ENCODE measurements around the gene SLC34A3.
"Not testable (repeated sequence)": the region's sequence is repeated elsewhere in the genome, so short reads cannot be mapped to it uniquely, and the experiment has no call there.

SLC34A3 gene

DNA sequence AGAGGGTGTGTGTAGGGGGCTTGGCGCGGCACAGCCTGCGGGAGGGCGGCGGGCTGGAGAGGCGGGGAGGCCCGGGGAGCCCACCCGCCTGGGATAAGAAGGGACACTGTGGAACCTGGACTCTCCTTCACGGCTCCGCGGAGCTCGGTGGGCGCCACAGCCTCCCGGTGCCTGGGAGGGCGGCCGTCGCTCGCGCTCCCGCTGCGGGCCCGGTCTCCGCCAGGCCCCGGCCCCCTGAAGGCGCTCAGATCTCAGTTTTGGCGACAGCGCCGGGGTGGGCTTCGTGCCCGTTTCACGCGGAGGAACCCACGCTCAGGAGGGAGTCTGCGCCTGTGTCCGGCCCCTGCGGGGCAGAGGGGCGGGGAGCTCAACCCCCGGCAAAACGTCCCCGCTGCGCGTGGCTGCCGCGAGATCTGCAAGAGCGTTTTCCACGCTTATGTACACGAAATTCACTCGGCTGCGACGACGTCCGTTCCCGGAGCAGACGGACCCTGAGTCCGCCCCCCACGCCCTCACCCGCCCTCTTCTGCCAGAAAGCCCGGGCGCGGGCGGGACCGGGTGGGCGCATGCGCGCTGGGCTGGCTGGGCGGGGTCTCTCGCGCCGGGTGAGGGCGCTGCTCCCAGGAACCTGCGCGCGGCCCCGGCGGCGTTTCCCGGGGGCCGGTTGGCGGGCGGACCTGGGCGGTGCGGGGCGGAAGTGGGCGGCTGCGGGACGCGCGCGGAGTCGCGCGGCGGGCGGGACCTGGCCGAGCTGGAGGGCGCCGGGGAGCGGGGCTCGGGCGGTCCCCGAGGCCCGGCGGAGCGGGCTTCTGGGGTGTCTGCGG, 24.1 kb downstream of the SLC34A3 start, which contains the start of gene NELFB:
TSS of gene NELFB (plus strand) at position 704 of the 824 bp plus-strand sequence.
- Mint-ChIP-seq H3K4me3 (peak within 1 kb of the TSS; percentile 82), H3K4me1 (peaks cover 18 to 32% of the 10 kb centered on the region in 2 donors), H3K27me3 (no peaks in the 10 kb centered on the region), H3K27ac (peak within 1 kb of the TSS; percentile 84), H3K36me3 (peaks cover 0 to 8% of the 10 kb centered on the region in 2 donors), H3K9me3 (no peaks in the 10 kb centered on the region)
- DNase-seq, result peak; percentile 92
- ATAC-seq (replicated peaks), result peak; percentile 87 to 94

GRCh38 chr9:137255448-137256114, 24.9 kb downstream of the SLC34A3 start:
- peak; percentile 54 to 62 for ATAC-seq (replicated peaks)

GRCh38 chr9:137256362-137256761, 25.7 kb downstream of the SLC34A3 start:
- ATAC-seq (replicated peaks), result no peak
- H3K4me1 Mint-ChIP-seq, result peaks cover 18 to 28% of the 10 kb centered on the region in 2 donors
- no peaks in the 10 kb centered on the region for H3K9me3 Mint-ChIP-seq
- DNase-seq, result no peak
- peak overlapping the region; percentile 42 for H3K27ac Mint-ChIP-seq
- peaks cover under 1 to 8% of the 10 kb centered on the region in 2 donors for H3K36me3 Mint-ChIP-seq
- no peaks in the 10 kb centered on the region for H3K27me3 Mint-ChIP-seq
- peak overlapping the region; percentile 81 to 82 for H3K4me3 Mint-ChIP-seq

More at GRCh38 chr9:137255448-137256114, 24.9 kb downstream of the SLC34A3 start:
- Mint-ChIP-seq H3K4me1 (peaks cover 18 to 32% of the 10 kb centered on the region in 2 donors), H3K4me3 (peak overlapping the region; percentile 81 to 82), H3K36me3 (peaks cover 0 to 8% of the 10 kb centered on the region in 2 donors), H3K27ac (peak overlapping the region; percentile 77), H3K27me3 (no peaks in the 10 kb centered on the region), H3K9me3 (no peaks in the 10 kb centered on the region)
- DNase-seq, result no peak

GRCh38 chr9:137256856-137257255, 26.2 kb downstream of the SLC34A3 start:
- Mint-ChIP-seq H3K9me3 (no peaks in the 10 kb centered on the region), H3K27me3 (no peaks in the 10 kb centered on the region), H3K36me3 (peaks cover 5 to 12% of the 10 kb centered on the region in 2 donors), H3K4me3 (peak overlapping the region; percentile 29 to 48), H3K27ac (no peak overlapping the region), H3K4me1 (peaks cover 21 to 33% of the 10 kb centered on the region in 2 donors)
- ATAC-seq (replicated peaks) (no peak), DNase-seq (no peak)

GRCh38 chr9:137262173-137262908, 31.6 kb downstream of the SLC34A3 start:
- Mint-ChIP-seq H3K4me1 (peaks cover 3 to 15% of the 10 kb centered on the region in 2 donors), H3K36me3 (peaks cover 18 to 26% of the 10 kb centered on the region in 2 donors)
- not testable (repeated sequence) for H3K27me3 Mint-ChIP-seq; ATAC-seq (replicated peaks); H3K9me3 Mint-ChIP-seq; H3K4me3 Mint-ChIP-seq; DNase-seq; H3K27ac Mint-ChIP-seq

- Mint-ChIP-seq H3K27ac (no peak overlapping the region), H3K9me3 (no peaks in the 10 kb centered on the region), H3K27me3 (no peaks in the 10 kb centered on the region), H3K4me1 (peaks cover 6 to 20% of the 10 kb centered on the region in 2 donors), H3K36me3 (peaks cover 24 to 32% of the 10 kb centered on the region in 2 donors), H3K4me3 (no peak overlapping the region)
- no peak for DNase-seq
- no peak for ATAC-seq (replicated peaks)
Observed at GRCh38 chr9:137262909-137263285, 32.2 kb downstream of the SLC34A3 start.

DNA sequence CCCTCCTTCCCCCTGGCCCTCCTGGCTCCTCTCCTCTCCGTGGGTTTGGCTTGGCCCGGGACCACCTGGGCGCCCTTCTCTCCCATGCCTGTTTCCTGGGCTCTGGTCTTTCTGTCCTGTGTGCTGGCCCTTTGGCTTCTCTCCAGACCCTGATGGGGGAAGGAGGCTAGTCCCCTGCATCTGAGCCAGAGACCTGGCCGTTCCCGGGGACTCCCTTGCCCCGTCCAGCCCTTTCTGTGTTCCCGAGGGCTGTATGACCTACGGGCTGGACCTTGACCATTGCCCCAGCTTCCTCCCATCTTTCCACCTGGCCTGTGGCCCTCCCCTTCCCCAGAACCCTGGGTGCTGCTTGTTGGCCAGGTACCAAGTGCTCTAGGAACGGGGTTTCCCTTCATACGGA, 32.8 kb downstream of the SLC34A3 start:
- Mint-ChIP-seq H3K4me1 (peaks cover 11 to 26% of the 10 kb centered on the region in 2 donors), H3K36me3 (peaks cover 30 to 38% of the 10 kb centered on the region in 2 donors), H3K27me3 (no peaks in the 10 kb centered on the region), H3K4me3 (no peak overlapping the region), H3K27ac (peak overlapping the region; percentile 43), H3K9me3 (no peaks in the 10 kb centered on the region)
- no peak for DNase-seq
- ATAC-seq (replicated peaks), result no peak

DNA sequence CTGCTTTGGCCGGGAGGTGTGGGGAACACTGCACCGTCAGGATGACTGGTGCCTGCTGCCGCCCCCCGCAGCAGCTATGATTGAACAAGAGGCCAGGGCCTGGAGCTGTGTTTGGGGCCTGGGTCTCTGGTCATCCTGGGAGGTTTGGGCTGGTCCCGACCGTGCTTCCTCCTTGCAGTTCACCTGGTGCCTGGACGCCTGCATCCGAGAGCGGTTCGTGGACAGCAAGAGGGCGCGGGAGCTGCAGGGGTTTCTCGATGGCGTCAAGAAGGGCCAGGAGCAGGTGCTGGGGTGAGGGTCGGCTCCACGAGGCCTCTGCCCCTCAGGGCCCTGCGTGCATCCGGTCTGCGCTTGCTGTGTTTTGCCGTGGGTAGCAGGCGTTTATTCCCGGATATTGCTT, 33.4 kb downstream of the SLC34A3 start:
- ATAC-seq (replicated peaks) (no peak), DNase-seq (no peak)
- Mint-ChIP-seq H3K36me3 (peaks cover 34 to 43% of the 10 kb centered on the region in 2 donors), H3K9me3 (no peaks in the 10 kb centered on the region), H3K4me1 (peaks cover 15 to 31% of the 10 kb centered on the region in 2 donors), H3K4me3 (no peak overlapping the region), H3K27ac (no peak overlapping the region), H3K27me3 (no peaks in the 10 kb centered on the region)

- Mint-ChIP-seq H3K36me3 (peaks cover 43 to 53% of the 10 kb centered on the region in 2 donors), H3K27me3 (no peaks in the 10 kb centered on the region), H3K4me1 (peaks cover 21 to 38% of the 10 kb centered on the region in 2 donors), H3K9me3 (no peaks in the 10 kb centered on the region), H3K4me3 (no peak overlapping the region), H3K27ac (peak overlapping the region; percentile 59)
- DNase-seq, result no peak
- no peak for ATAC-seq (replicated peaks)
Observed at GRCh38 chr9:137265496-137266161, 34.9 kb downstream of the SLC34A3 start.

- no peak for DNase-seq
- no peak overlapping the region for H3K4me3 Mint-ChIP-seq
- H3K9me3 Mint-ChIP-seq, result no peaks in the 10 kb centered on the region
- no peak overlapping the region for H3K27ac Mint-ChIP-seq
- peaks cover 21 to 41% of the 10 kb centered on the region in 2 donors for H3K4me1 Mint-ChIP-seq
- no peak for ATAC-seq (replicated peaks)
- H3K27me3 Mint-ChIP-seq, result no peaks in the 10 kb centered on the region
- H3K36me3 Mint-ChIP-seq, result peaks cover 46 to 57% of the 10 kb centered on the region in 2 donors
Observed at GRCh38 chr9:137266162-137266527, 35.4 kb downstream of the SLC34A3 start.

DNA sequence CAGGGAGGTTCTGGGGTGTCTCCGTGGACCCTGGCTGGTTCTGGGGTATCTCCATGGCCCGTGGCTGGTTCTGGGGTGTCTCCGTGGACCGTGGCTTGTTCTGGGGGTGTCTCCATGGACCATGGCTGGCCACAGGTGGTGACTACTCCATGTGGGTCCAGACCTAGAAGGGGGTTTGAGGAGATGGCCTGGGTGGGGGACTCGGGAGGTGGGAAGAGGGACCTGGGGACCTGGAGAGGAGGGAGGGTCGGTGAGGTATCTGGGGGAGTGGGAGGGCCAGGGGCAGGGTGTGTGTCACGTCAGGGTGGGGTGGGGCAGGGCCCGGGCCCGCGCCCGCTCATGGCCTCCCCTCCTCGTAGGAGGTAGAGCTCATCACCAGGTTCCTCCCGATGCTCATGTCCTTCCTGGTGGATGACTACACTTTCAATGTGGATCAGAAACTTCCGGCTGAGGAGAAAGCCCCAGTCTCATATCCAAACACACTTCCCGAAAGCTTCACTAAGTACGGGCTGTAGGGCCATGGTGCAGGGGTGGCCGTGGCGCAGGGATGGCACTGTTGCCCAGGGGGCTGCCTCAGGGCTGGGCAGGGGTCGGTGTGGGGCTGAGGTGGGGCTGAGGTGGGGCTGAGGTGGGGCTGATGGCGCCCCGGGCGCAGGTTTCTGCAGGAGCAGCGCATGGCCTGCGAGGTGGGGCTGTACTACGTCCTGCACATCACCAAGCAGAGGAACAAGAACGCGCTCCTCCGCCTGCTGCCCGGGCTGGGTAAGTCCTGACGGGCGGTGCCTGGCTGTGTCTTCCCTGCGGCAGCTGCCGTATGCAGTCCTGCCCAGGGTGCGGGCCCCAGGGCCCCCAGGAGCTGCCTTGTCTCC, 36.1 kb downstream of the SLC34A3 start:
- peaks cover 22 to 41% of the 10 kb centered on the region in 2 donors for H3K4me1 Mint-ChIP-seq
- H3K9me3 Mint-ChIP-seq, result no peaks in the 10 kb centered on the region
- no peak overlapping the region for H3K27ac Mint-ChIP-seq
- H3K4me3 Mint-ChIP-seq, result no peak overlapping the region
- no peaks in the 10 kb centered on the region for H3K27me3 Mint-ChIP-seq
- H3K36me3 Mint-ChIP-seq, result peaks cover 45 to 55% of the 10 kb centered on the region in 2 donors
- ATAC-seq (replicated peaks) (no peak), DNase-seq (no peak)

DNA sequence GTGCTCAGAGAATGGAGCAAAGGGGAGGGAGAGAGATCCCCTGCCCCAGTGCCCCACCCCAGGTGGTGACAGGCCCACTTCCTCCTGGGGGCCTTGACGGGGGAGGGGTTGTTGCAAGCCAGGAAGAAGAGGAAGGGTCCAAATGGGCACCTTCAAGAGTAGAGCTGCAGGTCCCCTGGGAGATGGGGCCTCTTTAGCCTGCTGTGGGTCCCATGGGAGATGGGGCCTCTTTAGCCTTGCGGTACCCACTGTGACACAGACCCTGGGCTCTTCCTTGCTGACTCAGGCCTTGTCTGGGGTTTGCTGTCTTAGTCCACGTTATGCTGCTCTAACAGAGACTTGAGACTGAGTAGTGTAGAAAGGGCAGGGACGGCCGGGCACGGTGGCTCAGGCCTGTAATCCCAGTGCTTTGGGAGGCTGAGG, 37.2 kb downstream of the SLC34A3 start:
- peak; percentile 92 to 95 for ATAC-seq (replicated peaks)
- peaks cover 44 to 55% of the 10 kb centered on the region in 2 donors for H3K36me3 Mint-ChIP-seq
- H3K9me3 Mint-ChIP-seq, result no peaks in the 10 kb centered on the region
- peak overlapping the region; percentile 71 for H3K27ac Mint-ChIP-seq
- H3K27me3 Mint-ChIP-seq, result no peaks in the 10 kb centered on the region
- H3K4me3 Mint-ChIP-seq, result peak overlapping the region; percentile 19 to 49
- DNase-seq, result peak; percentile 70
- H3K4me1 Mint-ChIP-seq, result peaks cover 21 to 38% of the 10 kb centered on the region in 2 donors
